IMR-90 (cell line): ENCODE results near the gene PDXK. TPM values are rescaled to one million over a fixed set of nuclear protein-coding genes. Genes with fewer than 3 reads are reported as not detected.

ENCODE experiments used
- ATAC-seq: fragments of 200-7000 bp; cut with Tn5 transposase; 2 replicates; pipeline ENCODE4 v1.9.1; 2020; ENCODE audit warnings: low read depth, mild to moderate bottlenecking, moderate library complexity
- BruUV-seq: library from RNA; stranded (reverse); fragments of 400-500 nt; replicated peaks from 2 replicates; lab custom pipeline; 2021; lab: Mats Ljungman, UMichigan
- CTCF ChIA-PET: fragments of 300-600 bp; formaldehyde crosslinking; extraction: SDS; loops from one replicate; lab custom pipeline; 2021; ENCODE audit warnings: antibody characterized with exemption; lab: Yijun Ruan, JAX
- POLR2A ChIA-PET: fragments of 300-600 bp; sonication (Branson Sonifier 250); formaldehyde crosslinking; loops from one replicate; lab custom pipeline; 2022; ENCODE audit warnings: antibody characterized with exemption; ENCODE audit not compliant: unreplicated experiment; lab: Charles Lee
- DNase-seq: peaks from one replicate; pipeline ENCODE4 v3.0.0; 2013
- H2AFZ ChIP-seq: replicated peaks from 2 replicates; pipeline ENCODE3; 2013; ENCODE audit warnings: low read length, mild to moderate bottlenecking; ENCODE audit not compliant: poor library complexity
- H2AK5ac ChIP-seq: 2 replicates; pipeline ENCODE4 v1.6.1; 2013; ENCODE audit warnings: low read depth, low read length, inconsistent platforms
- H2AK9ac ChIP-seq: replicated peaks from 2 replicates; pipeline ENCODE3; 2013; ENCODE audit warnings: mild to moderate bottlenecking, low read depth, low read length, moderate library complexity; ENCODE audit not compliant: poor library complexity
- H2BK120ac ChIP-seq: 2 replicates; pipeline ENCODE4 v1.6.1; 2013; ENCODE audit warnings: low read depth, low read length, inconsistent platforms
- H2BK15ac ChIP-seq: 3 replicates; pipeline ENCODE4 v1.6.1; 2013; ENCODE audit warnings: low read depth, low read length, inconsistent platforms
- H2BK20ac ChIP-seq: 2 replicates; pipeline ENCODE4 v1.6.1; 2013; ENCODE audit warnings: low read depth, mild to moderate bottlenecking, inconsistent platforms, low read length, moderate library complexity
- H2BK5ac ChIP-seq: 2 replicates; pipeline ENCODE4 v1.6.1; 2013; ENCODE audit warnings: mild to moderate bottlenecking, low read depth, low read length, inconsistent platforms; ENCODE audit not compliant: poor library complexity, severe bottlenecking
- H3K14ac ChIP-seq: replicated peaks from 2 replicates; pipeline ENCODE4 v1.6.1; 2013; ENCODE audit warnings: low read depth, low read length, inconsistent platforms
- H3K18ac ChIP-seq: 2 replicates; pipeline ENCODE4 v1.6.1; 2013; ENCODE audit warnings: low read depth, low read length, control low read depth
- H3K23ac ChIP-seq: 2 replicates; pipeline ENCODE4 v1.6.1; 2013; ENCODE audit warnings: low read depth, low read length, inconsistent platforms
- H3K27ac ChIP-seq: 2 replicates; pipeline ENCODE4 v1.5.1; 2013; ENCODE audit warnings: mild to moderate bottlenecking, control low read depth, low read length; ENCODE audit not compliant: insufficient read depth
- H3K27me3 ChIP-seq: 2 replicates; pipeline ENCODE4 v1.6.1; 2013; ENCODE audit warnings: low read length; ENCODE audit not compliant: control insufficient read depth, insufficient read depth
- H3K36me3 ChIP-seq: 2 replicates; pipeline ENCODE4 v1.6.1; 2013; ENCODE audit warnings: low read length, mixed read lengths; ENCODE audit not compliant: control insufficient read depth, insufficient read depth
- H3K4ac ChIP-seq: 2 replicates; pipeline ENCODE4 v1.6.1; 2013; ENCODE audit warnings: low read depth, low read length, inconsistent platforms
- H3K4me1 ChIP-seq: 2 replicates; pipeline ENCODE4 v1.6.1; 2013; ENCODE audit warnings: low read length, mixed read lengths; ENCODE audit not compliant: control insufficient read depth, insufficient read depth
- H3K4me2 ChIP-seq: 2 replicates; pipeline ENCODE4 v1.6.1; 2013; ENCODE audit warnings: low read depth, mild to moderate bottlenecking, control low read depth, low read length, moderate library complexity
- H3K4me3 ChIP-seq: 2 replicates; pipeline ENCODE4 v1.5.1; 2013; ENCODE audit warnings: low read depth, mild to moderate bottlenecking, control low read depth, low read length, moderate library complexity; ENCODE audit not compliant: insufficient read depth
- H3K56ac ChIP-seq: 2 replicates; pipeline ENCODE4 v1.6.1; 2013; ENCODE audit warnings: low read length, inconsistent platforms; ENCODE audit not compliant: insufficient read depth; ENCODE audit errors: extremely low read depth
- H3K79me1 ChIP-seq, 2 experiments: 2 replicates each; pipeline ENCODE4 v1.6.1; 2013; ENCODE audit warnings: low read length in 2 of 2, inconsistent platforms in 1 of 2, low read depth in 1 of 2
- H3K9ac ChIP-seq: 2 replicates; pipeline ENCODE4 v1.6.1; 2013; ENCODE audit warnings: low read depth, low read length, control low read depth
- H3K9me1 ChIP-seq: 2 replicates; pipeline ENCODE4 v1.6.1; 2013; ENCODE audit warnings: low read length, inconsistent platforms; ENCODE audit not compliant: insufficient read depth
- H3K9me3 ChIP-seq: 2 replicates; pipeline ENCODE4 v1.6.1; 2013; ENCODE audit warnings: low read length; ENCODE audit not compliant: control insufficient read depth, insufficient read depth
- H4K20me1 ChIP-seq: 2 replicates; pipeline ENCODE4 v1.6.1; 2013; ENCODE audit warnings: low read length, inconsistent platforms; ENCODE audit not compliant: insufficient read depth
- H4K5ac ChIP-seq: 2 replicates; pipeline ENCODE4 v1.6.1; 2013; ENCODE audit warnings: mild to moderate bottlenecking, low read depth, low read length, control low read depth
- H4K8ac ChIP-seq, 2 experiments: 2 replicates each; pipeline ENCODE4 v1.6.1; 2013; ENCODE audit warnings: low read depth in 2 of 2, low read length in 2 of 2, control low read depth in 1 of 2, inconsistent platforms in 1 of 2
- H4K91ac ChIP-seq: 2 replicates; pipeline ENCODE4 v1.6.1; 2013; ENCODE audit warnings: low read depth, low read length, inconsistent platforms; ENCODE audit not compliant: insufficient read depth
- BHLHE40 ChIP-seq: fragments of 150-350 bp; IDR thresholded peaks from 2 replicates; pipeline ENCODE4 v1.6.1; 2016; ENCODE audit warnings: mild to moderate bottlenecking, low read depth, low read length
- MAZ ChIP-seq: IDR thresholded peaks from 2 replicates; pipeline ENCODE4 v1.6.1; 2012; ENCODE audit warnings: low read depth, mild to moderate bottlenecking, low read length, improper control_type of control experiment, moderate library complexity, borderline replicate concordance
- MXI1 ChIP-seq: IDR thresholded peaks from 2 replicates; pipeline ENCODE4 v1.6.1; 2012; ENCODE audit warnings: low read depth, mild to moderate bottlenecking, low read length, moderate library complexity, borderline replicate concordance
- NFE2L2 ChIP-seq: fragments of 150-350 bp; IDR thresholded peaks from 2 replicates; pipeline ENCODE4 v1.6.1; 2016; ENCODE audit warnings: low read depth, mild to moderate bottlenecking, low read length
- POLR2A ChIP-seq: IDR thresholded peaks from 2 replicates; pipeline ENCODE4 v1.6.1; 2012; ENCODE audit warnings: mild to moderate bottlenecking, low read depth, low read length
- RCOR1 ChIP-seq: IDR thresholded peaks from 2 replicates; pipeline ENCODE4 v1.6.1; 2012; ENCODE audit warnings: mild to moderate bottlenecking, low read length, improper control_type of control experiment; ENCODE audit not compliant: insufficient replicate concordance
- RFX5 ChIP-seq: IDR thresholded peaks from 2 replicates; pipeline ENCODE4 v1.8.0; 2012; ENCODE audit warnings: low read depth, mild to moderate bottlenecking, low read length, moderate library complexity
- SMC3 ChIP-seq: fragments of 150-350 bp; IDR thresholded peaks from 2 replicates; pipeline ENCODE4 v1.6.1; 2016; ENCODE audit warnings: low read depth, mild to moderate bottlenecking, antibody characterized with exemption, low read length, moderate library complexity
- WGBS, 2 experiments: methylation state at CpG; one replicate each; pipeline versions ENCODE4 v1.1.5 to v1.1.7; 2013; ENCODE audit warnings: missing lambda C conversion rate in 2 of 2; ENCODE audit not compliant: insufficient read length in 1 of 2; ENCODE audit errors: extremely low coverage in 2 of 2; 5-methylcytosine and 5-hydroxymethylcytosine counted together
- dilution Hi-C: fragments of 300-500 bp; cut with HindIII; formaldehyde crosslinking; loops from one replicate; pipeline ENCODE4 v1.14.3; 2018; ENCODE audit warnings: low sequenced_read_pairs; ENCODE audit not compliant: unreplicated experiment
- in situ Hi-C: fragments of 300-500 bp; cut with MboI; formaldehyde crosslinking; loops from 3 replicates; pipeline ENCODE4 v1.14.3; 2019; ENCODE audit warnings: low sequenced_read_pairs, inconsistent platforms, mixed read lengths
- intact Hi-C: fragments of 100-400 bp; cut with micrococcal nuclease; formaldehyde crosslinking; loops from 2 replicates; pipeline ENCODE4 v1.10.0; 2022
- polyA plus RNA-seq, 3 experiments: library from polyadenylated mRNA; depleted of rRNA; stranded (reverse); fragments of >200 nt; gene quantifications; 2 replicates each; pipeline ENCODE4 v1.2.3, GENCODE V29; 2012; ENCODE audit warnings: low replicate concordance in 1 of 3
- total RNA-seq: library from RNA; depleted of rRNA; stranded (reverse); fragments of >200 nt; gene quantifications from 2 replicates; pipeline ENCODE4 v1.2.3, GENCODE V29; 2012
- TF ChIP-seq, protein P1 (sequence below): fragments of 150-350 bp; IDR thresholded peaks from 2 replicates; pipeline ENCODE4 v1.6.1; 2017; ENCODE audit warnings: mild to moderate bottlenecking, antibody characterized with exemption, low read length, low read depth
- TF ChIP-seq, protein P2 (sequence below): conservative IDR thresholded peaks from 2 replicates; pipeline ENCODE4 v1.5.1; 2012; ENCODE audit warnings: mild to moderate bottlenecking, low read depth, low read length, improper control_type of control experiment

Gene PDXK
- total and polyA plus RNA-seq, 2 of the 4 experiments (the other 2 are of a cell fraction) = 155 to 312 TPM

DNA sequence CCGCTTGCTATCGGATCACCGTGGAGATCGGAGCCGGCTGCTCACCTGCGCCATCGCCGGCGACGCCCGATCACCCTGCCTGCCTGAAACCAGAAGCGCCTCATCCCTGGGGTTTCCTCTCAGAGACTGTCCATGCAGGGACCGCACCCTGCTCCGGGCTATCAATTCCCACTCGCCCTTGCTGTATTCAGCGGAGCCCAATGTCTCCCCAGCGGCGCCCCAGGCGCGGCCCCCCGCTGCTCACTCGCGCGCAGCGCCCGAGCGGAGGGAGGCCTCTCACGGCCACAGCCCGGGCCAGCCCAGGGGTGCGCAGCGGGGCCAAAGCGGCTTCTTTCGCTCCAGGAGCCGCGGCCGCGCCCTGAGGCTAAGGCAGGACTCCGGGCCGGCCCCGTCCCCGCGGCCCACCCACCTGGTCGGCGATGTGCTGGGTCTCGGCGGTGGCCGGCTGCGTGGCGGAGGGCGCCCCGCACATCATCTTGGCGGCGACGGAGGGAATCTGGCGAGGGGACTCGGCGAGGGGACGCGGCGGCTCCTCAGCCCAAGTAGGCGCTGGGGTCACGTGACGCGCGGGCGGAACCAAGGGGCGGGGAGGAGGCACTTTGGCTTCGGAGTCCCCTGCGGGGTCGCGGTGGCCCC is 57.0 kb downstream of the PDXK start, which contains the start of gene CSTB:
Gene CSTB, minus strand, starts transcription at position 514 of the 636 bp plus-strand sequence. Its CDS starts 39 bp downstream, at position 475.
- dilution Hi-C loops = no loop called here
- Histone ChIP-seq H4K8ac (peak within 1 kb of the TSS; percentile 78 to 83; a peak in 3 of 4 replicates), H3K23ac (peak within 1 kb of the TSS; percentile 6; the same call in 1 of the 2 replicates), H2AK9ac (peak within 1 kb of the TSS; percentile 94), H3K27me3 (no peaks in the 10 kb centered on the region), H3K27ac (peak within 1 kb of the TSS; percentile 85), H3K36me3 (peaks cover 16% of the 10 kb centered on the region), H3K56ac (peak within 1 kb of the TSS; percentile 8; the same call in 1 of the 2 replicates), H3K4me3 (peak within 1 kb of the TSS; percentile 99), H4K5ac (peak within 1 kb of the TSS; percentile 56), H3K9ac (peak within 1 kb of the TSS; percentile 87), H3K18ac (no peak within 1 kb of the TSS), H4K20me1 (peaks cover 15% of the 10 kb centered on the region; the same call in 1 of the 2 replicates), H3K4me1 (peaks cover 3% of the 10 kb centered on the region), H3K4me2 (peak within 1 kb of the TSS; percentile 92), H2BK15ac (no peak within 1 kb of the TSS), H3K9me3 (no peaks in the 10 kb centered on the region), H3K4ac (peak within 1 kb of the TSS; percentile 62), H2BK120ac (peak within 1 kb of the TSS; percentile 27), H3K9me1 (peaks cover 7% of the 10 kb centered on the region; the same call in 1 of the 2 replicates), H2BK20ac (no peak within 1 kb of the TSS), H3K14ac (peak within 1 kb of the TSS; percentile 39; the same call in 1 of the 2 replicates), H4K91ac (no peak within 1 kb of the TSS; the same call in 1 of the 2 replicates), H2BK5ac (peak within 1 kb of the TSS; percentile 74), H3K79me1 (peaks cover 0 to 27% of the 10 kb centered on the region in 2 experiments; a peak in 3 of 4 replicates), H2AFZ (peak within 1 kb of the TSS; percentile 95), H2AK5ac (peak within 1 kb of the TSS; percentile 84)
- DNase-seq = peak; percentile 38
- 0% methylated on average over 23 of the region's 71 CpGs; no CpG with 5 or more reads in 1 of the 2 experiments for WGBS, 2 experiments
- BruUV-seq = no TSS peak
- ChIA-PET CTCF (no interaction called here), POLR2A (no interaction called here)
- peak; percentile 82 for ATAC-seq
- intact Hi-C loops = loop anchor here (1.0 kb wide), 1 partner anchor 42 kb away; no protein-coding TSS in a partner anchor
- TF ChIP-seq, protein P1, sequence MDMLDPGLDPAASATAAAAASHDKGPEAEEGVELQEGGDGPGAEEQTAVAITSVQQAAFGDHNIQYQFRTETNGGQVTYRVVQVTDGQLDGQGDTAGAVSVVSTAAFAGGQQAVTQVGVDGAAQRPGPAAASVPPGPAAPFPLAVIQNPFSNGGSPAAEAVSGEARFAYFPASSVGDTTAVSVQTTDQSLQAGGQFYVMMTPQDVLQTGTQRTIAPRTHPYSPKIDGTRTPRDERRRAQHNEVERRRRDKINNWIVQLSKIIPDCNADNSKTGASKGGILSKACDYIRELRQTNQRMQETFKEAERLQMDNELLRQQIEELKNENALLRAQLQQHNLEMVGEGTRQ = peak; percentile 93
- no peak for TF ChIP-seq RFX5
- no peak for TF ChIP-seq RCOR1
- no peak for TF ChIP-seq SMC3
- TF ChIP-seq MAZ = no peak
- TF ChIP-seq BHLHE40 = peak; percentile 84
- TF ChIP-seq NFE2L2 = no peak
- TF ChIP-seq POLR2A = peak; percentile 69
- TF ChIP-seq, protein P2, sequence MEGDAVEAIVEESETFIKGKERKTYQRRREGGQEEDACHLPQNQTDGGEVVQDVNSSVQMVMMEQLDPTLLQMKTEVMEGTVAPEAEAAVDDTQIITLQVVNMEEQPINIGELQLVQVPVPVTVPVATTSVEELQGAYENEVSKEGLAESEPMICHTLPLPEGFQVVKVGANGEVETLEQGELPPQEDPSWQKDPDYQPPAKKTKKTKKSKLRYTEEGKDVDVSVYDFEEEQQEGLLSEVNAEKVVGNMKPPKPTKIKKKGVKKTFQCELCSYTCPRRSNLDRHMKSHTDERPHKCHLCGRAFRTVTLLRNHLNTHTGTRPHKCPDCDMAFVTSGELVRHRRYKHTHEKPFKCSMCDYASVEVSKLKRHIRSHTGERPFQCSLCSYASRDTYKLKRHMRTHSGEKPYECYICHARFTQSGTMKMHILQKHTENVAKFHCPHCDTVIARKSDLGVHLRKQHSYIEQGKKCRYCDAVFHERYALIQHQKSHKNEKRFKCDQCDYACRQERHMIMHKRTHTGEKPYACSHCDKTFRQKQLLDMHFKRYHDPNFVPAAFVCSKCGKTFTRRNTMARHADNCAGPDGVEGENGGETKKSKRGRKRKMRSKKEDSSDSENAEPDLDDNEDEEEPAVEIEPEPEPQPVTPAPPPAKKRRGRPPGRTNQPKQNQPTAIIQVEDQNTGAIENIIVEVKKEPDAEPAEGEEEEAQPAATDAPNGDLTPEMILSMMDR = no peak
- no peak for TF ChIP-seq MXI1
- in situ Hi-C loops = no loop called here
